Activated CD8-positive, alpha-beta T cell treated with anti-CD3 and anti-CD28 coated beads for 36 hours (primary cell): ENCODE data around the gene RNASE4. TPM values are rescaled to one million over a fixed set of nuclear protein-coding genes. Genes with fewer than 3 reads are reported as not detected.
"Not testable (repeated sequence)": the region's sequence is repeated elsewhere in the genome, so short reads cannot be mapped to it uniquely, and the experiment has no call there.

Experiments
- ATAC-seq: fragments of 200-7000 bp; cut with Tn5 transposase; one replicate; pipeline ENCODE4 v1.10.0; 2021; ENCODE audit warnings: mild to moderate bottlenecking, moderate library complexity
- CTCF ChIA-PET: fragments of 350-600 bp; sonication (Branson Sonifier 250); formaldehyde crosslinking; loops from one replicate; lab custom pipeline; 2021; ENCODE audit warnings: antibody characterized with exemption; lab: Charles Lee
- POLR2A ChIA-PET: fragments of 350-600 bp; sonication (Branson Sonifier 250); formaldehyde crosslinking; loops from one replicate; lab custom pipeline; 2021; ENCODE audit warnings: antibody characterized with exemption; lab: Charles Lee
- DNase-seq: peaks from one replicate; pipeline ENCODE4 v3.0.0-alpha.2; 2020
- H3K27ac Mint-ChIP-seq: one replicate; pipeline ENCODE4 v1.8.0; 2021; ENCODE audit warnings: mild to moderate bottlenecking, mixed read lengths
- H3K27me3 Mint-ChIP-seq: one replicate; pipeline ENCODE4 v1.8.0; 2021; ENCODE audit warnings: mixed read lengths
- H3K36me3 Mint-ChIP-seq: one replicate; pipeline ENCODE4 v1.8.0; 2021; ENCODE audit warnings: low read depth, mixed read lengths
- H3K4me1 Mint-ChIP-seq: one replicate; pipeline ENCODE4 v1.8.0; 2021; ENCODE audit warnings: low read depth, mixed read lengths
- H3K4me3 Mint-ChIP-seq: one replicate; pipeline ENCODE4 v1.8.0; 2021; ENCODE audit warnings: mild to moderate bottlenecking, moderate library complexity, mixed read lengths
- H3K9me3 Mint-ChIP-seq: one replicate; pipeline ENCODE4 v1.8.0; 2021; ENCODE audit warnings: mixed read lengths
- intact Hi-C: fragments of 100-400 bp; cut with micrococcal nuclease; formaldehyde crosslinking; loops from one replicate; pipeline ENCODE4 v1.10.0; 2022
- total RNA-seq, 2 experiments: library from RNA; stranded (reverse); gene quantifications; one replicate each; pipeline ENCODE4 v1.2.3, GENCODE V29; 2021
- TF ChIP-seq, protein P1 (sequence below): fragments of 200-600 bp; IDR thresholded peaks from one replicate; pipeline ENCODE4 v1.8.0; 2022; ENCODE audit warnings: antibody characterized with exemption, mild to moderate bottlenecking

RNASE4 gene
- total RNA-seq, 2 experiments from 2014 or later: 1.0 to 1.1 TPM

DNA sequence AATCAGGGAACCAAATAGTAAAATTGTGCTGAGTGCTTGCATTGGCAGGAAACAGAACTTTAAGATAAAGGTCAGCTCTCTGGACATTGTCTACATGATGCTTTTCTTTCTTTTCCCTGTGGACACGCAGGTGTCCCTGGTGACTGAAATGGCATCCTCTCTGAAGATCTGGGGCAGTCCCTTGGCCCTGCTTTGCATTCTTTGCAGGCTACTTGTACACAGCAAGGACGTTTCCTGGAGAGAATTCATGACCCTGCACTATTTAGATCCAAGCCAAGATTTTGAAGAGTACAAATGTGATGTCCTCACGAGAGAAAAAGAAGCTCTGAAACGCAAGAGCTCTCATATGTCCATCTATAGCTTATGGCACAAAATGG is 50.1 kb downstream of the RNASE4 start:
- no peak for ATAC-seq
- POLR2A ChIA-PET: interaction anchor here (1.0 kb wide), 1 partner anchor 36 kb away, joined by 3 read pairs; no protein-coding TSS in a partner anchor
- H3K27me3 Mint-ChIP-seq: peaks cover 6% of the 10 kb centered on the region
- no peaks in the 10 kb centered on the region for H3K36me3 Mint-ChIP-seq
- intact Hi-C loops: no loop called here
- H3K9me3 Mint-ChIP-seq: no peaks in the 10 kb centered on the region
- no peaks in the 10 kb centered on the region for H3K4me1 Mint-ChIP-seq
- DNase-seq: no peak
- no peak overlapping the region for H3K27ac Mint-ChIP-seq
- no peak overlapping the region for H3K4me3 Mint-ChIP-seq
- TF ChIP-seq, protein P1, sequence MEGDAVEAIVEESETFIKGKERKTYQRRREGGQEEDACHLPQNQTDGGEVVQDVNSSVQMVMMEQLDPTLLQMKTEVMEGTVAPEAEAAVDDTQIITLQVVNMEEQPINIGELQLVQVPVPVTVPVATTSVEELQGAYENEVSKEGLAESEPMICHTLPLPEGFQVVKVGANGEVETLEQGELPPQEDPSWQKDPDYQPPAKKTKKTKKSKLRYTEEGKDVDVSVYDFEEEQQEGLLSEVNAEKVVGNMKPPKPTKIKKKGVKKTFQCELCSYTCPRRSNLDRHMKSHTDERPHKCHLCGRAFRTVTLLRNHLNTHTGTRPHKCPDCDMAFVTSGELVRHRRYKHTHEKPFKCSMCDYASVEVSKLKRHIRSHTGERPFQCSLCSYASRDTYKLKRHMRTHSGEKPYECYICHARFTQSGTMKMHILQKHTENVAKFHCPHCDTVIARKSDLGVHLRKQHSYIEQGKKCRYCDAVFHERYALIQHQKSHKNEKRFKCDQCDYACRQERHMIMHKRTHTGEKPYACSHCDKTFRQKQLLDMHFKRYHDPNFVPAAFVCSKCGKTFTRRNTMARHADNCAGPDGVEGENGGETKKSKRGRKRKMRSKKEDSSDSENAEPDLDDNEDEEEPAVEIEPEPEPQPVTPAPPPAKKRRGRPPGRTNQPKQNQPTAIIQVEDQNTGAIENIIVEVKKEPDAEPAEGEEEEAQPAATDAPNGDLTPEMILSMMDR: no peak
- CTCF ChIA-PET: interaction anchor here (1.1 kb wide), 1 partner anchor 237 kb away, joined by 3 read pairs; no protein-coding TSS in a partner anchor

DNA sequence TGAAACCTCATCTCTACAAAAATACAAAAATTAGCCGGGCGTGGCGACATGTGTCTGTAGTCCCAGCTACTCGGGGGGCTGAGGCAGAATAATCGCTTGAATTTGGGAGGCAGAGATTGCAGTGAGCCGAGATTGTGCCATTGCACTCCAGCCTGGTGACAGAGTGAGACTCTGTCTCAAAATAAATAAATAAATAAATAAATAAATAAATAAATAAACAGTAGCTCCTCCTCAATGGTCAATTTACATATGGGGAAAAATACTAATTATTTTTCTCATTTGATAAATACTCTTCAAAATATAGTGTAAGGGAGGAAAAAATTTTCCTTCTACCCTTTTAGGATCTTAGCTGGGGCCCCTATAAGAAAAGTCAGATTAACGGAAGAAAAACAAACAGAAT is 53.9 kb downstream of the RNASE4 start:
- intact Hi-C loops, H3K36me3 Mint-ChIP-seq, H3K4me3 Mint-ChIP-seq, ATAC-seq, H3K9me3 Mint-ChIP-seq, DNase-seq, POLR2A ChIA-PET, H3K27me3 Mint-ChIP-seq, H3K4me1 Mint-ChIP-seq, H3K27ac Mint-ChIP-seq: not testable (repeated sequence)
- CTCF ChIA-PET: interaction anchor here (1.1 to 2.0 kb wide), 4 partner anchors 19 to 233 kb away, joined by 3 to 8 read pairs (median 4); no protein-coding TSS in a partner anchor

DNA sequence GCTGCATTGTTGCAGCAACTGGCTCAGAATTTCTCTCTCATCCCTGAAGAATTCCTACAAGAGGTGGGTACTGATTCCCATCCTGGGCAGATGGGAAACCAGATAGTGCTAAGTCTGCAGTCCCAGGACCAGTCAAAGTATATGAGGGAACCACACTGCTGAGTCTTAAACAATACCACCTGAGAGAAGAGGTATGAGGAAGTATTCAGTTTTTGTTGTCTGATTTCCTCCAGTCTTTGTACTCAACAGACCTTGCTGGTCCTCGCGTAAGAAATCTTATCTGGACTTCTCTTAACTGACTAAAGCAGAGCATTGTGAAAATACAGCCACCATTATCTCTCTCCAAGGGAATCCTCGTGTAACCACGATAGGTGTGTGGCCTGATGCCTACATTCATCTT is 57.8 kb downstream of the RNASE4 start:
- POLR2A ChIA-PET: no interaction called here
- no peak overlapping the region for H3K27ac Mint-ChIP-seq
- CTCF ChIA-PET: no interaction called here

DNA sequence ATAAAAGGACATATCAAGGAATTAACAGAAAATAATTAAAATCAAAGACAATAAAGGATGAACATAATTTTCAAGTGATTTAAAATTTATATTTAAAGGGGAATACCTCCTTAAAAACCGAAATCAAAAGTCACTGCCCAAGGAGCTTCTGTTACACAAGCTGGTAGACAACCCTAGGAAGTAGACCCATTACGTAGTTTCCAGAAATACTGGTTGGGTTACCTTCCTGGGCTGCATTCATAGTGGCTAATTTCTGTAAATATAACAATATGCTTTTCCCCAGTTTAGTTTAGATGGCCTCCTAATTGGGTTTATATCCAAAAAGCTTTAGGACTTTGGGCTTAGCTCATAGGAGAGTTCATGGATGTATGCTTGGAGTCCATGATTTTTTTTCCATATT is 59.2 kb downstream of the RNASE4 start:
- ChIA-PET CTCF (interaction anchor here (1.2 to 1.4 kb wide), 2 partner anchors 14 to 130 kb away, joined by 3 to 5 read pairs; no protein-coding TSS in a partner anchor), POLR2A (no interaction called here)
- TF ChIP-seq, protein P1: no peak

More for the DNA sequence above, 57.8 kb downstream of the RNASE4 start:
- H3K27me3 Mint-ChIP-seq: peaks cover 7% of the 10 kb centered on the region
- DNase-seq (no peak), ATAC-seq (no peak)
- no peaks in the 10 kb centered on the region for H3K36me3 Mint-ChIP-seq
- no peaks in the 10 kb centered on the region for H3K9me3 Mint-ChIP-seq
- intact Hi-C loops: no loop called here
- no peak overlapping the region for H3K4me3 Mint-ChIP-seq
- TF ChIP-seq, protein P1: no peak
- no peaks in the 10 kb centered on the region for H3K4me1 Mint-ChIP-seq

DNA sequence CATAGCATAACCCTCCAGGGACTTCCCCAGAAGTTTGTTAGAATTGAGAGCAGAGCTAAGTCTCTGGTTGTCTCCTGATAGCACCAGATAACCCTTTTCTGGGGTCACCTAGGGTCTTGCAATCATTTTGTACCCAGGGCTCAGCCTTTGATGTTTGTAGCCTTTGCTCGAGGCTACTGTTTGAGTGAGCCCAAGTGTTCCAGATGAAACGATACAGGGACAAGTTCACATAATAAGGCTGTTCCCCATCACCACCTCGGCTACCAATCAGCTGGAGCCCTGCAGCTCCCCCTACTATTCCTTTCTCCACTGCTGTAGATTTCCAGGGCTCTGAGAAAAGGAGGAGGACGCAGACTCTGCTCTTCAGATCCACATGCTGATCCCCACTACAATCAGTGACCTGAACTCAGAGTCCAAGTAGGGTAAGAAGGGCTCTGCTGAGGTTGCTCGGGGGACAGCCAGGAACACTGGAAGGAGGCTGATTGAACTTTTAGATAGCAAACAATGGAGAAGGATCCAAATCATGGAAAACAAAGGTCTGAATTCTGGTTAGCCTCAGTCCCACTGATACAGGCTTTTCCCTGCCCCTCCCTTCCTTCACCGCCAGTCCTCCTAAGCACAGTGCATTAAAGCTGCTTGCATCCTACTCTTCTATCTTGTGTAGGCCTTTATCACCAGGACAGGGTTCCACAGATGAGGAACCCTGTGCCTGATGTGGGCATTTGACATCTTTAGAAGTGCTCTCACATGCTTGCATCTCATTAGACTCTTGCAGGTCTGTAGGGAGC is 61.4 kb downstream of the RNASE4 start, which contains the start of gene EDDM3A:
Gene EDDM3A, plus strand, starts transcription at position 317 of the 788 bp plus-strand sequence. CDS start 1,694 bp downstream, outside the sequence.
- intact Hi-C loops: no loop called here
- ATAC-seq (no peak), DNase-seq (no peak)
- TF ChIP-seq, protein P1: no peak
- Mint-ChIP-seq H3K27me3 (peaks cover 5% of the 10 kb centered on the region), H3K4me3 (no peak within 1 kb of the TSS), H3K27ac (no peak within 1 kb of the TSS), H3K36me3 (no peaks in the 10 kb centered on the region), H3K9me3 (no peaks in the 10 kb centered on the region), H3K4me1 (no peaks in the 10 kb centered on the region)
- CTCF ChIA-PET: interaction anchor here (1.1 to 1.3 kb wide), 2 partner anchors 12 to 49 kb away, joined by 3 read pairs; no protein-coding TSS in a partner anchor
- POLR2A ChIA-PET: interaction anchor here (0.6 to 1.0 kb wide), 2 partner anchors 23 to 46 kb away, joined by 3 read pairs; no protein-coding TSS in a partner anchor

More for the DNA sequence above, 59.2 kb downstream of the RNASE4 start:
- Mint-ChIP-seq H3K36me3 (no peaks in the 10 kb centered on the region), H3K27me3 (peaks cover 6% of the 10 kb centered on the region), H3K9me3 (no peaks in the 10 kb centered on the region), H3K4me1 (no peaks in the 10 kb centered on the region), H3K27ac (no peak overlapping the region), H3K4me3 (no peak overlapping the region)
- intact Hi-C loops: no loop called here
- no peak for ATAC-seq
- no peak for DNase-seq
